SU-DHL-6 (cell line): ENCODE results near the gene CDYL2.
A peak's percentile ranks its signal among the peaks of the same experiment; 100 is the strongest.

Experiments used
- H2AFZ ChIP-seq: fragments of 200-600 bp; sonication (generic); 2 replicates; pipeline ENCODE4 v1.6.1; 2014; ENCODE audit warnings: low read depth, mild to moderate bottlenecking, moderate library complexity, mixed read lengths, antibody characterized with exemption, low read length; ENCODE audit not compliant: severe bottlenecking
- H3F3A ChIP-seq: fragments of 200-600 bp; shearing (Covaris generic); 2 replicates; pipeline ENCODE4 v1.6.0; 2016; ENCODE audit warnings: antibody characterized with exemption, mild to moderate bottlenecking; ENCODE audit not compliant: insufficient read depth
- H3K27ac ChIP-seq: fragments of 200-600 bp; sonication (generic); 2 replicates; pipeline ENCODE4 v1.5.1; 2016; ENCODE audit warnings: low read depth, mild to moderate bottlenecking, low read length, moderate library complexity, mixed read lengths
- H3K27me3 ChIP-seq: fragments of 200-600 bp; sonication (generic), shearing (Covaris generic); 2 replicates; pipeline ENCODE4 v1.6.0; 2014; ENCODE audit warnings: mild to moderate bottlenecking, low read length
- H3K36me3 ChIP-seq: fragments of 200-600 bp; sonication (generic); 2 replicates; pipeline ENCODE4 v1.6.1; 2014; ENCODE audit warnings: mild to moderate bottlenecking, low read length, mixed read lengths
- H3K4me2 ChIP-seq: fragments of 300-600, 200-600 bp; shearing (Covaris generic), sonication (generic); 2 replicates; pipeline ENCODE4 v1.6.0; 2014; ENCODE audit warnings: low read length, low read depth, mild to moderate bottlenecking; ENCODE audit not compliant: poor library complexity, severe bottlenecking
- H3K4me3 ChIP-seq: fragments of 200-600 bp; sonication (generic); 2 replicates; pipeline ENCODE4 v1.5.1; 2014; ENCODE audit warnings: antibody characterized with exemption, low read length, mild to moderate bottlenecking, mixed read lengths; ENCODE audit not compliant: insufficient read depth, poor library complexity, severe bottlenecking
- H3K79me2 ChIP-seq: fragments of 200-600 bp; sonication (generic); 2 replicates; pipeline ENCODE4 v1.6.1; 2014; ENCODE audit warnings: mild to moderate bottlenecking, low read length, moderate library complexity; ENCODE audit not compliant: insufficient read depth
- H3K9ac ChIP-seq: fragments of 200-600 bp; sonication (generic); 2 replicates; pipeline ENCODE4 v1.7.0; 2014; ENCODE audit warnings: mild to moderate bottlenecking, low read length
- H3K9me2 ChIP-seq: fragments of 200-600 bp; sonication (generic); replicated peaks from 2 replicates; pipeline ENCODE4 v1.6.1; 2014; ENCODE audit warnings: low read length; ENCODE audit not compliant: insufficient read depth
- H3K9me3 ChIP-seq: fragments of 200-600 bp; sonication (generic); 2 replicates; pipeline ENCODE4 v1.6.1; 2014; ENCODE audit warnings: low read length, mixed read lengths; ENCODE audit not compliant: insufficient read depth
- H4K20me1 ChIP-seq: fragments of 200-600 bp; sonication (generic); 2 replicates; pipeline ENCODE4 v1.6.1; 2014; ENCODE audit warnings: low read depth, mild to moderate bottlenecking, antibody characterized with exemption, low read length, moderate library complexity, mixed read lengths
- EZH2phosphoT487 ChIP-seq: fragments of 200-600 bp; sonication (generic), shearing (Covaris generic); conservative IDR thresholded peaks from 2 replicates; pipeline ENCODE4 v1.6.1; 2018; ENCODE audit warnings: mild to moderate bottlenecking, antibody characterized with exemption, low read length, moderate library complexity, mixed read lengths
- TF ChIP-seq, protein P1 (sequence below): fragments of 200-600 bp; sonication (generic); IDR thresholded peaks from one replicate; pipeline ENCODE4 v1.5.1; 2017; ENCODE audit warnings: antibody characterized with exemption, mild to moderate bottlenecking, low read length, moderate library complexity; ENCODE audit not compliant: insufficient read depth, poor library complexity, severe bottlenecking

CDYL2 gene

DNA sequence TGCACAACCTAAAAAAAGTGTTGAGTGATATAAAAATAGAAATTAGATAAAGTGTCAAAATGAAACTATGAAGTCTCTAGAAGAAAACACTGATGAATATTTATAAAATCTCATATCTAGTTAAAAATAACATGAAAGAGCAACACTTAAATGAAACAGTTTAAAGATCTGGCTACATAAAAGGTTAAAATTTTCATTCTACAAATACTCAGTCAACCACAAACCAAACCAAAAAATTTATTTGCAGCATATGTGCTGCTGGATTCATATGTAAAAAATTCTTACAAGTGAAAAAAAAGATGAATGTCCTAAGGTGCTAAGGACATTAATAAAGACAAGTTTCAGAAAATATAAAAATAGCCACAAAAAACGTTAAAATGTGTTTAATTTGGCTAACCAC is 22.6 kb upstream of the CDYL2 start:
- Histone ChIP-seq H3K4me3 (no peak overlapping the region), H2AFZ (no peak overlapping the region), H3K27ac (no peak overlapping the region), H3K9me3 (no peaks in the 10 kb centered on the region), H3K9ac (no peak overlapping the region), H3K9me2 (no peaks in the 10 kb centered on the region), H3K27me3 (no peaks in the 10 kb centered on the region), H3K4me2 (no peak overlapping the region), H3K36me3 (no peaks in the 10 kb centered on the region), H3K79me2 (no peaks in the 10 kb centered on the region), H4K20me1 (no peaks in the 10 kb centered on the region), H3F3A (no peaks in the 10 kb centered on the region)
- no peak for TF ChIP-seq EZH2phosphoT487
- TF ChIP-seq, protein P1, sequence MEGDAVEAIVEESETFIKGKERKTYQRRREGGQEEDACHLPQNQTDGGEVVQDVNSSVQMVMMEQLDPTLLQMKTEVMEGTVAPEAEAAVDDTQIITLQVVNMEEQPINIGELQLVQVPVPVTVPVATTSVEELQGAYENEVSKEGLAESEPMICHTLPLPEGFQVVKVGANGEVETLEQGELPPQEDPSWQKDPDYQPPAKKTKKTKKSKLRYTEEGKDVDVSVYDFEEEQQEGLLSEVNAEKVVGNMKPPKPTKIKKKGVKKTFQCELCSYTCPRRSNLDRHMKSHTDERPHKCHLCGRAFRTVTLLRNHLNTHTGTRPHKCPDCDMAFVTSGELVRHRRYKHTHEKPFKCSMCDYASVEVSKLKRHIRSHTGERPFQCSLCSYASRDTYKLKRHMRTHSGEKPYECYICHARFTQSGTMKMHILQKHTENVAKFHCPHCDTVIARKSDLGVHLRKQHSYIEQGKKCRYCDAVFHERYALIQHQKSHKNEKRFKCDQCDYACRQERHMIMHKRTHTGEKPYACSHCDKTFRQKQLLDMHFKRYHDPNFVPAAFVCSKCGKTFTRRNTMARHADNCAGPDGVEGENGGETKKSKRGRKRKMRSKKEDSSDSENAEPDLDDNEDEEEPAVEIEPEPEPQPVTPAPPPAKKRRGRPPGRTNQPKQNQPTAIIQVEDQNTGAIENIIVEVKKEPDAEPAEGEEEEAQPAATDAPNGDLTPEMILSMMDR: no peak

DNA sequence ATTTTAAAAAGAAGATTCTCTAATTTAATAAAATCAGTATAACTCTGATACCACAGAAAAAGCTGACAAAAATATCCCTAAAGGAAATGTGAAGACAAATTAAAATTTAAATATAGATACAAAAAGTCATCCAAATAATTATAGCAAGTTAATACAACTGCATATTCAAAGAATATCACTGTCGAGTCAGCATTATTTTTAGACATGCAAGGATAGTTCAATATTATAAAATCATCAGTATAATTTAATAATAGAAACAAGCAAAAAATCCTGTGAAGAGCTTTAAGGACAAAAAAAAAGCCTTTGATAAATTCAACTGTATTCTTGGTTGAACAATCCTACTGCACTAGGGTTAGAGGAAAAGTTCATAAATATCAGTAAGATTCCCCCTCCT is 21.0 kb upstream of the CDYL2 start:
- no peak overlapping the region for H3K9ac ChIP-seq
- H3K27ac ChIP-seq: no peak overlapping the region
- no peaks in the 10 kb centered on the region for H3F3A ChIP-seq

DNA sequence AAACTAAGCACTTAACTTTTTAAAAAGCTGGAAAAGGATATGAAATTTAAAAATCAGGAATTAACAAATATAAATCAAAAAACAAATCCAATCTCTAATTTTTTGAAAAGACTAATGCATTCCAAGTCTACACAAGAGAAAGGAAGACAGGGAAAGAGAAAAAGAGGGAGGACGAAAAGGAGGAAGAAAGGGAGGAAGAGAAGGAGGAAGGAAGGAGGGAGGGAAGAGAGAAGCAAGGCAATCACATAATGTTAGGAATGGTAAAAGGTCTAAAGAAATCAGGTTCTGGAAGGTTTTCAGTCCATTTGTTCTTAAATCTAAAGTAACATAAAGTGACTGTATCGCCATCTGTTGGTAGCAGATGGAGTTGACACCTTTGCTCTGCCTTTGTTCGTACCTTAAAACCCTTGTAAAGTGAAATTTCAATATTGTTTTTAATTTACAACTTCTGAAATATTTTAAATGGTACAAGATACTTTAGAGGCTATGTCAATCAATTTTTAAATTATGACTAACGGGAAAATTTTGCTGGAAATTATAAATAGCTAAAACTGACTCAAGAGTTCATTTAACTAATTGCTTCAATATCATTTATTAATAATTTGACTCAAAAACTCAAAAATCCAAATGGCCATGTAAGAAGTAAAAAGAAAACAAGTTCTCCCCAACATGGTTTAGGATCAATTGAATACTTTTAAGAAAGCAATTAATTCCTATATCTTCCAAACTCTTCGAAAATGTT is 20.4 kb upstream of the CDYL2 start:
- no peak overlapping the region for H2AFZ ChIP-seq
- no peaks in the 10 kb centered on the region for H3K27me3 ChIP-seq

More for the DNA sequence above, 21.0 kb upstream of the CDYL2 start:
- Histone ChIP-seq H3K79me2 (no peaks in the 10 kb centered on the region), H4K20me1 (no peaks in the 10 kb centered on the region), H3K9me2 (no peaks in the 10 kb centered on the region), H3K9me3 (no peaks in the 10 kb centered on the region), H3K4me3 (no peak overlapping the region), H2AFZ (no peak overlapping the region), H3K27me3 (no peaks in the 10 kb centered on the region), H3K4me2 (no peak overlapping the region), H3K36me3 (no peaks in the 10 kb centered on the region)
- TF ChIP-seq, protein P1: no peak
- no peak for TF ChIP-seq EZH2phosphoT487

More for the DNA sequence above, 20.4 kb upstream of the CDYL2 start:
- Histone ChIP-seq H3K4me3 (no peak overlapping the region), H3F3A (no peaks in the 10 kb centered on the region), H3K9me2 (no peaks in the 10 kb centered on the region), H4K20me1 (no peaks in the 10 kb centered on the region), H3K79me2 (no peaks in the 10 kb centered on the region), H3K4me2 (no peak overlapping the region), H3K36me3 (no peaks in the 10 kb centered on the region), H3K27ac (no peak overlapping the region), H3K9me3 (no peaks in the 10 kb centered on the region), H3K9ac (no peak overlapping the region)
- TF ChIP-seq, protein P1: peak; percentile 52
- TF ChIP-seq EZH2phosphoT487: no peak
